Loucy (cell line): Measurements from ENCODE around the gene FUNDC2.

ENCODE experiments used
- H2AFZ ChIP-seq: fragments of 200-600 bp; sonication (generic); 2 replicates; pipeline ENCODE4 v1.6.0; 2016; ENCODE audit warnings: antibody characterized with exemption, mild to moderate bottlenecking, low read length, moderate library complexity
- H3F3A ChIP-seq: fragments of 200-600 bp; 2 replicates; pipeline ENCODE4 v1.6.0; 2016; ENCODE audit warnings: antibody characterized with exemption, low read depth, mild to moderate bottlenecking
- H3K27me3 ChIP-seq: fragments of 200-600 bp; sonication (generic); 2 replicates; pipeline ENCODE4 v1.6.1; 2014; ENCODE audit warnings: low read length, mild to moderate bottlenecking; ENCODE audit not compliant: insufficient read depth, poor library complexity, severe bottlenecking
- H3K36me3 ChIP-seq: fragments of 200-600 bp; sonication (generic); 2 replicates; pipeline ENCODE4 v1.6.1; 2016; ENCODE audit warnings: low read length; ENCODE audit not compliant: insufficient read depth
- H3K4me1 ChIP-seq: fragments of 200-600 bp; sonication (generic); 2 replicates; pipeline ENCODE4 v1.5.1; 2014; ENCODE audit warnings: low read length, mild to moderate bottlenecking; ENCODE audit not compliant: insufficient read depth, poor library complexity, severe bottlenecking
- H3K4me2 ChIP-seq: fragments of 200-600 bp; sonication (generic); 2 replicates; pipeline ENCODE4 v1.6.0; 2014; ENCODE audit warnings: antibody characterized with exemption, low read length, low read depth, mild to moderate bottlenecking; ENCODE audit not compliant: poor library complexity, severe bottlenecking
- H3K4me3 ChIP-seq: fragments of 200-600 bp; sonication (generic); 2 replicates; pipeline ENCODE4 v1.5.1; 2014; ENCODE audit warnings: low read length, mild to moderate bottlenecking, mixed read lengths; ENCODE audit not compliant: poor library complexity, severe bottlenecking
- H3K79me2 ChIP-seq: fragments of 200-600 bp; sonication (generic); 2 replicates; pipeline ENCODE4 v1.6.1; 2014; ENCODE audit warnings: low read length; ENCODE audit not compliant: insufficient read depth
- H3K9ac ChIP-seq: fragments of 200-600 bp; sonication (generic); 2 replicates; pipeline ENCODE4 v1.6.0; 2014; ENCODE audit warnings: mild to moderate bottlenecking, low read depth, low read length, moderate library complexity; ENCODE audit not compliant: poor library complexity, severe bottlenecking
- H3K9me2 ChIP-seq: fragments of 200-600 bp; sonication (generic); replicated peaks from 2 replicates; pipeline ENCODE4 v1.6.1; 2016; ENCODE audit warnings: low read depth, low read length, mixed read lengths
- H3K9me3 ChIP-seq: fragments of 200-600 bp; sonication (generic); 2 replicates; pipeline ENCODE4 v1.6.1; 2014; ENCODE audit warnings: mild to moderate bottlenecking, antibody characterized with exemption, low read length, low read depth; ENCODE audit not compliant: insufficient read depth
- H4K20me1 ChIP-seq: fragments of 200-600 bp; sonication (generic); 2 replicates; pipeline ENCODE4 v1.6.0; 2014; ENCODE audit warnings: antibody characterized with exemption, low read length, mild to moderate bottlenecking; ENCODE audit not compliant: insufficient read depth, poor library complexity, severe bottlenecking
- EZH2phosphoT487 ChIP-seq: fragments of 200-600 bp; IDR thresholded peaks from 2 replicates; pipeline ENCODE4 v1.6.1; 2018; ENCODE audit warnings: antibody characterized with exemption, mild to moderate bottlenecking, moderate library complexity, borderline replicate concordance
- TF ChIP-seq, protein P1 (sequence below): fragments of 200-600 bp; sonication (generic); conservative IDR thresholded peaks from 2 replicates; pipeline ENCODE4 v1.5.1; 2014; ENCODE audit warnings: mild to moderate bottlenecking, antibody characterized with exemption, low read length

The FUNDC2 gene

DNA sequence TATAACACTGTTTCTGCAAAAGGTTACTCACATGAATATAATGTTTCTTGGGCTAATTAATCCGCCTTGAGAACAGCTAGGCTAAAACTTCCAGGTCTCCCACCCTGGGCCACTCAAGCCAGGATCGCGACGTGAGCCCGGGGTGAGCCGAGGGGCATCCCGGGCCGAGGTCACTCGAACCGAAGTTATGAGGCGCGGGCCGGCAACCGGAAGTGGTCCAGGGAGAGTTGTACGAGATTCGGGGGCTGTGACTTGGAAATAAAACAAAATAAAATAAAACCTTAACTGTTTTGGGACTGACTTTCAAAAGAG is 44.0 kb downstream of the FUNDC2 start:
- H3K4me1 ChIP-seq = peaks cover 43% of the 10 kb centered on the region
- no peaks in the 10 kb centered on the region for H3K36me3 ChIP-seq
- H2AFZ ChIP-seq = peak overlapping the region; percentile 94
- H3K9ac ChIP-seq = peak overlapping the region; percentile 90
- no peaks in the 10 kb centered on the region for H3K9me3 ChIP-seq
- H3K27me3 ChIP-seq = no peaks in the 10 kb centered on the region
- no peaks in the 10 kb centered on the region for H3K9me2 ChIP-seq
- H4K20me1 ChIP-seq = peaks cover 9% of the 10 kb centered on the region
- TF ChIP-seq, protein P1, sequence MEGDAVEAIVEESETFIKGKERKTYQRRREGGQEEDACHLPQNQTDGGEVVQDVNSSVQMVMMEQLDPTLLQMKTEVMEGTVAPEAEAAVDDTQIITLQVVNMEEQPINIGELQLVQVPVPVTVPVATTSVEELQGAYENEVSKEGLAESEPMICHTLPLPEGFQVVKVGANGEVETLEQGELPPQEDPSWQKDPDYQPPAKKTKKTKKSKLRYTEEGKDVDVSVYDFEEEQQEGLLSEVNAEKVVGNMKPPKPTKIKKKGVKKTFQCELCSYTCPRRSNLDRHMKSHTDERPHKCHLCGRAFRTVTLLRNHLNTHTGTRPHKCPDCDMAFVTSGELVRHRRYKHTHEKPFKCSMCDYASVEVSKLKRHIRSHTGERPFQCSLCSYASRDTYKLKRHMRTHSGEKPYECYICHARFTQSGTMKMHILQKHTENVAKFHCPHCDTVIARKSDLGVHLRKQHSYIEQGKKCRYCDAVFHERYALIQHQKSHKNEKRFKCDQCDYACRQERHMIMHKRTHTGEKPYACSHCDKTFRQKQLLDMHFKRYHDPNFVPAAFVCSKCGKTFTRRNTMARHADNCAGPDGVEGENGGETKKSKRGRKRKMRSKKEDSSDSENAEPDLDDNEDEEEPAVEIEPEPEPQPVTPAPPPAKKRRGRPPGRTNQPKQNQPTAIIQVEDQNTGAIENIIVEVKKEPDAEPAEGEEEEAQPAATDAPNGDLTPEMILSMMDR = no peak
- no peak for TF ChIP-seq EZH2phosphoT487
- no peaks in the 10 kb centered on the region for H3F3A ChIP-seq
- H3K79me2 ChIP-seq = peaks cover 64% of the 10 kb centered on the region
- peak overlapping the region; percentile 93 for H3K4me3 ChIP-seq
- peak overlapping the region; percentile 96 for H3K4me2 ChIP-seq

DNA sequence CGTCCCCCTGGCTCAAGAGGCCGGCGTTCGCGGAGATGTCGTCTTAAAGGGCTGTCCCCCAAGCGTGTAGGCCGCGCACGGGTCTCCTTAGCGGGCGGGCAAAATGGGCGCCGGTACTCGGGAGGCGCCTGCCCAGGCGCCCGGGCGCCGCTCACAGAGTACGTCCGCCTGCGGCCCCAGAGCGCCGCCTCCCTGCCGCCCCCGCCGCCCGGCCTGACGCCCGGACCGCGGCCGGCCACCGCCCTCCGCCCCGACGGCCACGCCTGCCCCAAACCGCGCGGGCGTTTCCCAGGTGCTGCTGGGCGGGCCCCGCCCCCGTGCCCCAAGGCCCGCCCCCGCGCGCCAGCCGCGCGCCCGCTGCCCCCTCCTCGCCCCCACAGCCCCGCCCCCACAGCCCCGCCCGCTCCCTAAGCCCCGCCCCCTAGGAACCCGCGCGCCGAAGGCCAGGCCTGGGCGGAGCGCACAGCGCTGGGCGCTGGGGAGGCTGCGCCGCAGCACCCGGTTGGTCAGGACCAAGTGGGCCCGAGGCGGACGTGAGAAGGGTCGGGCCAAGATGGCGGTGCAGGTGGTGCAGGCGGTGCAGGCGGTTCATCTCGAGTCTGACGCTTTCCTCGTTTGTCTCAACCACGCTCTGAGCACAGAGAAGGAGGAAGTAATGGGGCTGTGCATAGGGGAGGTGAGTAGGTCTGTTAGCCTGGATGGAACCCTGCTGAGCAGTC is 44.5 kb downstream of the FUNDC2 start, which contains the start of the genes BRCC3, CMC4 and MTCP1:
Gene BRCC3, plus strand, starts transcription at position 534 of the 719 bp plus-strand sequence. Its CDS starts 20 bp downstream, at position 554.
Gene CMC4, minus strand, starts transcription at position 162 of the 719 bp plus-strand sequence. CDS start 7,113 bp downstream, outside the sequence.
Gene MTCP1, minus strand, starts transcription at position 162 of the 719 bp plus-strand sequence. CDS start 5,126 bp downstream, outside the sequence.
- Histone ChIP-seq H3F3A (no peaks in the 10 kb centered on the region), H2AFZ (peak within 1 kb of the TSS; percentile 96), H3K9me2 (no peaks in the 10 kb centered on the region), H3K36me3 (no peaks in the 10 kb centered on the region; the same call in 1 of the 2 replicates), H4K20me1 (peaks cover 9% of the 10 kb centered on the region), H3K79me2 (peaks cover 69% of the 10 kb centered on the region), H3K9ac (peak within 1 kb of the TSS; percentile 95), H3K4me2 (peak within 1 kb of the TSS; percentile 96), H3K9me3 (no peaks in the 10 kb centered on the region), H3K27me3 (no peaks in the 10 kb centered on the region), H3K4me3 (peak within 1 kb of the TSS; percentile 98), H3K4me1 (peaks cover 43% of the 10 kb centered on the region)
- no peak for TF ChIP-seq EZH2phosphoT487
- TF ChIP-seq, protein P1 = no peak

DNA sequence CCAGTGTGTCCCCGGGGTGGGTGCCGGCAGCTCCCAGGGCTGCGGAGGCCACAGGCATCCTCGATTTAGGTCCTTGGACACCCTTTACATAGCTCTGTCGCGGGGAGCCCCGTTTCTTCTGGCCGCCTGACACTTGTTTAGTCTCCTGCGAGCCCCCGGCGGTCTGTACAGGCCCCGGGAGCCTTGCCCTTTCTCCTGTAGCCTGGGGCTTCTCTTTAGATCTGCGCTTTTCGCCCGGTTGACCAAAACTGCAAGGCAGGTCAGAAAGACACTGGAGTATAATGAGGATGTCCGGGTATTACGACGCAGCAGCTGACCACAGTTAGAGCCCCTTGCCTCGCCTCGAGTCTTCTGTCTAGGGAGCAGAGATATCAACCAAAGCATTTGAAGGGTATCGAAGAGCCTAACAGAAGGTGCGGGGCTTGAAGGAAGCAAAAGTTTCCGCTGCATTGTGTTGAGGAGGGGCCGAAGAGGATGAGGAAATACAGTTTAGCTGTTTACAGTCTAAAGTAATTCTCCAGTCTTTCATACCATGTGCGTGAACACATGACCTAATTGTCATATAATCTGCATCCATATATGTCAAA is 45.1 kb downstream of the FUNDC2 start:
- Histone ChIP-seq H3K4me1 (peaks cover 43% of the 10 kb centered on the region), H3K36me3 (no peaks in the 10 kb centered on the region; the same call in 1 of the 2 replicates), H3K4me2 (peak overlapping the region; percentile 86), H4K20me1 (peaks cover 9% of the 10 kb centered on the region), H3K27me3 (no peaks in the 10 kb centered on the region), H3K9me3 (no peaks in the 10 kb centered on the region), H3K4me3 (peak overlapping the region; percentile 98), H3K9ac (peak overlapping the region; percentile 95), H3F3A (no peaks in the 10 kb centered on the region), H3K79me2 (peaks cover 69% of the 10 kb centered on the region), H2AFZ (peak overlapping the region; percentile 96), H3K9me2 (no peaks in the 10 kb centered on the region)
- TF ChIP-seq EZH2phosphoT487 = no peak
- TF ChIP-seq, protein P1 = no peak
